GM21423 (cell line): Measurements from ENCODE around the gene OBP2A.
"Not testable (repeated sequence)": the region's sequence is repeated elsewhere in the genome, so short reads cannot be mapped to it uniquely, and the experiment has no call there.

ENCODE experiments used
- ATAC-seq: cut with Tn5 transposase; IDR thresholded peaks from one replicate; pipeline ENCODE4 v1.9.1; 2021; ENCODE audit warnings: mild to moderate bottlenecking, moderate library complexity; ENCODE audit not compliant: unreplicated experiment

Gene OBP2A

GRCh38 chr9:135545646-135546176 is at the start of gene OBP2A:
TSS of gene OBP2A (plus strand) at chr9:135546126. CDS start at chr9:135546181, 55 bp downstream.
- not testable (repeated sequence) for ATAC-seq

GRCh38 chr9:135498381-135499126 is 47.4 kb upstream of the OBP2A start:
- no peak for ATAC-seq

- ATAC-seq: peak; percentile 59
Measured at GRCh38 chr9:135499326-135500070, 46.4 kb upstream of the OBP2A start.

GRCh38 chr9:135500071-135500524 is 45.8 kb upstream of the OBP2A start:
- peak; percentile 5 for ATAC-seq

- ATAC-seq: peak; percentile 73
Measured at GRCh38 chr9:135500525-135501260, 45.2 kb upstream of the OBP2A start, which contains the start of gene MRPS2. TSS of gene MRPS2 (plus strand) at chr9:135500682. CDS start at chr9:135500711, 29 bp downstream.

GRCh38 chr9:135501261-135502167 is 44.4 kb upstream of the OBP2A start:
- no peak for ATAC-seq

- no peak for ATAC-seq
Measured at GRCh38 chr9:135502168-135502872, 43.6 kb upstream of the OBP2A start.

GRCh38 chr9:135502873-135503321 is 43.0 kb upstream of the OBP2A start:
- ATAC-seq: no peak

- no peak for ATAC-seq
Measured at GRCh38 chr9:135503371-135504261, 42.3 kb upstream of the OBP2A start.

- no peak for ATAC-seq
Measured at GRCh38 chr9:135504262-135505243, 41.4 kb upstream of the OBP2A start.

- ATAC-seq: no peak
Measured at GRCh38 chr9:135505406-135506187, 40.3 kb upstream of the OBP2A start.

- no peak for ATAC-seq
Measured at GRCh38 chr9:135506327-135507103, 39.4 kb upstream of the OBP2A start.

GRCh38 chr9:135507104-135508035 is 38.6 kb upstream of the OBP2A start:
- no peak for ATAC-seq

- ATAC-seq: no peak
Measured at GRCh38 chr9:135508211-135508820, 37.6 kb upstream of the OBP2A start.
